HEK293 (cell line): ENCODE results near the gene LGI4.

Source experiments
- CTCF ChIA-PET: fragments of 350-600 bp; formaldehyde crosslinking; extraction: SDS; loops from one replicate; lab custom pipeline; 2021; ENCODE audit warnings: antibody characterized with exemption; lab: Yijun Ruan, JAX
- POLR2A ChIA-PET: fragments of 300-600 bp; formaldehyde crosslinking; extraction: SDS; loops from one replicate; lab custom pipeline; 2020; ENCODE audit warnings: antibody characterized with exemption, inconsistent platforms; lab: Yijun Ruan, JAX
- H3K27ac ChIP-seq: fragments of 200-500 bp; sonication (Bioruptor generic); 2 replicates; pipeline ENCODE4 v1.5.1; 2014; ENCODE audit warnings: low read depth, low read length, control low read depth, inconsistent platforms; ENCODE audit errors: extremely low read depth
- H3K36me3 ChIP-seq, 2 experiments: fragments of 200-500 bp in 1 of 2; sonication (Bioruptor generic) in 1 of 2; 1 replicate in 1 of 2; 2 replicates in 1 of 2; pipeline ENCODE4 v1.5.1; 2014 to 2017; ENCODE audit warnings: inconsistent platforms in 2 of 2, low read length in 2 of 2; ENCODE audit not compliant: control insufficient read depth in 2 of 2, insufficient read depth in 1 of 2
- H3K4me1 ChIP-seq: fragments of 200-500 bp; sonication (Bioruptor generic); 2 replicates; pipeline ENCODE4 v1.5.1; 2014; ENCODE audit warnings: mild to moderate bottlenecking, low read length, inconsistent platforms; ENCODE audit not compliant: control insufficient read depth, insufficient read depth
- H3K4me3 ChIP-seq: 2 replicates; pipeline ENCODE4 v1.5.1; 2011; ENCODE audit warnings: low read depth, mild to moderate bottlenecking, control low read depth, low read length, moderate library complexity
- H3K9me3 ChIP-seq: fragments of 200-500 bp; sonication (Bioruptor generic); 2 replicates; pipeline ENCODE4 v1.5.1; 2014; ENCODE audit warnings: low read depth, low read length, inconsistent platforms; ENCODE audit not compliant: control insufficient read depth, insufficient read depth
- AEBP2 ChIP-seq: fragments of 450-650 bp; formaldehyde crosslinking; IDR thresholded peaks from 2 replicates; pipeline ENCODE4 v1.5.1; 2016; ENCODE audit warnings: missing biosample characterization, missing genetic modification characterization, borderline replicate concordance
- GLIS1 ChIP-seq: fragments of 450-650 bp; formaldehyde crosslinking; IDR thresholded peaks from 2 replicates; pipeline ENCODE4 v1.5.1; 2016; ENCODE audit warnings: missing biosample characterization, missing genetic modification characterization
- HOXA7 ChIP-seq: sonication (generic); formaldehyde crosslinking; IDR thresholded peaks from 2 replicates; pipeline ENCODE4 v1.8.1; 2022; ENCODE audit warnings: missing genetic modification reagents, borderline replicate concordance
- HOXD13 ChIP-seq: sonication (generic); formaldehyde crosslinking; IDR thresholded peaks from 2 replicates; pipeline ENCODE4 v1.8.0; 2022; ENCODE audit warnings: missing genetic modification reagents, borderline replicate concordance
- KLF1 ChIP-seq: fragments of 450-650 bp; formaldehyde crosslinking; IDR thresholded peaks from 2 replicates; pipeline ENCODE4 v1.5.1; 2016; ENCODE audit warnings: missing biosample characterization, missing genetic modification characterization
- OVOL3 ChIP-seq: fragments of 450-650 bp; formaldehyde crosslinking; IDR thresholded peaks from 2 replicates; pipeline ENCODE4 v1.5.1; 2016; ENCODE audit warnings: missing biosample characterization, missing genetic modification characterization
- PRDM1 ChIP-seq: fragments of 450-650 bp; formaldehyde crosslinking; IDR thresholded peaks from 2 replicates; pipeline ENCODE4; 2016; ENCODE audit warnings: missing biosample characterization, missing genetic modification characterization
- PRDM6 ChIP-seq: fragments of 450-650 bp; formaldehyde crosslinking; IDR thresholded peaks from 2 replicates; pipeline ENCODE4 v1.5.1; 2017; ENCODE audit warnings: missing biosample characterization, missing genetic modification characterization
- SP2 ChIP-seq: fragments of 450-650 bp; formaldehyde crosslinking; IDR thresholded peaks from 2 replicates; pipeline ENCODE4 v1.5.1; 2016; ENCODE audit warnings: missing biosample characterization, missing genetic modification characterization
- WT1 ChIP-seq: fragments of 450-650 bp; formaldehyde crosslinking; IDR thresholded peaks from 2 replicates; pipeline ENCODE4 v1.5.1; 2016; ENCODE audit warnings: missing biosample characterization, missing genetic modification characterization
- ZBTB1 ChIP-seq: fragments of 450-650 bp; formaldehyde crosslinking; IDR thresholded peaks from 2 replicates; pipeline ENCODE4 v1.5.1; 2016; ENCODE audit warnings: missing biosample characterization, missing genetic modification characterization
- ZBTB17 ChIP-seq: fragments of 450-650 bp; formaldehyde crosslinking; IDR thresholded peaks from 2 replicates; pipeline ENCODE4 v1.5.1; 2016; ENCODE audit warnings: missing biosample characterization, missing genetic modification characterization
- ZFP69B ChIP-seq: fragments of 450-650 bp; formaldehyde crosslinking; IDR thresholded peaks from 2 replicates; pipeline ENCODE4 v1.5.1; 2016; ENCODE audit warnings: missing biosample characterization, missing genetic modification characterization
- ZNF121 ChIP-seq: fragments of 450-650 bp; formaldehyde crosslinking; IDR thresholded peaks from 2 replicates; pipeline ENCODE4 v1.5.1; 2016; ENCODE audit warnings: missing biosample characterization, missing genetic modification characterization
- ZNF221 ChIP-seq: fragments of 450-650 bp; formaldehyde crosslinking; IDR thresholded peaks from 2 replicates; pipeline ENCODE4 v1.5.1; 2017; ENCODE audit warnings: missing biosample characterization, missing genetic modification characterization, borderline replicate concordance
- ZNF24 ChIP-seq: fragments of 450-650 bp; formaldehyde crosslinking; IDR thresholded peaks from 2 replicates; pipeline ENCODE4 v1.5.1; 2016; ENCODE audit warnings: missing biosample characterization, missing genetic modification characterization
- ZNF366 ChIP-seq: fragments of 450-650 bp; formaldehyde crosslinking; conservative IDR thresholded peaks from 2 replicates; pipeline ENCODE4 v1.5.1; 2016; ENCODE audit warnings: missing biosample characterization, missing genetic modification characterization
- ZNF549 ChIP-seq: fragments of 450-650 bp; IDR thresholded peaks from 2 replicates; pipeline ENCODE4 v1.5.1; 2018; ENCODE audit warnings: missing biosample characterization, missing genetic modification characterization, mild to moderate bottlenecking, inconsistent platforms, moderate library complexity
- ZNF585B ChIP-seq: fragments of 450-650 bp; formaldehyde crosslinking; IDR thresholded peaks from 2 replicates; pipeline ENCODE4 v1.5.1; 2016; ENCODE audit warnings: missing biosample characterization, missing genetic modification characterization
- ZNF645 ChIP-seq: fragments of 450-650 bp; formaldehyde crosslinking; IDR thresholded peaks from 2 replicates; pipeline ENCODE4; 2016; ENCODE audit warnings: missing biosample characterization, missing genetic modification characterization
- ZNF776 ChIP-seq: fragments of 450-650 bp; formaldehyde crosslinking; IDR thresholded peaks from 2 replicates; pipeline ENCODE4 v1.5.0; 2017; ENCODE audit warnings: missing biosample characterization, missing genetic modification characterization, borderline replicate concordance
- ZNF837 ChIP-seq: fragments of 450-650 bp; formaldehyde crosslinking; IDR thresholded peaks from 2 replicates; pipeline ENCODE4 v1.5.1; 2016; ENCODE audit warnings: missing biosample characterization, missing genetic modification characterization
- TF ChIP-seq, protein P1 (sequence below): fragments of 450-650 bp; IDR thresholded peaks from 2 replicates; pipeline ENCODE4 v1.5.1; 2018; ENCODE audit warnings: missing biosample characterization, missing genetic modification characterization

Gene LGI4

DNA sequence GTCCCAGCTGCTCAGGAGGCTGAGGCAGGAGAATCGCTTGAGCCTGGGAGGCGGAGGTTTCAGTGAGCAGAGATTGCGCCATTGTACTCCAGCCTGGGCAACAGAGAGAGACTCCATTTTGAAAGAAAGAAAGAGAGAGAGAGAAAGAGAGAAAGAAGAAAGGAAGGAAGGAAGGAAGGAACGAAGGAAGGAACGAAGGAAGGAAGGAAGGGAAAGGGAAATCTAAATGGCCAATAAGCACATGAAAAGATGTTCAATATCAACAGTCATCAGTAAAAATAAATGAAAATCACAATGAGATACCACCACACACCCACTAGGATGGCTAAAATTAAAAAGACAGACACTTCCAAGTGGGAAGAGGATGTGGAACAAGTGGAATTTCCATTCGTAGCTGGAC is 39.4 kb upstream of the LGI4 start:
- H3K4me3 ChIP-seq = no peak overlapping the region
- no peak overlapping the region for H3K27ac ChIP-seq
- CTCF ChIA-PET = interaction anchor here (0.5 to 2.3 kb wide), 8 partner anchors 13 to 498 kb away, joined by 3 to 7 read pairs (median 4); partner anchors contain the start of genes FXYD5 and LGI4
- TF ChIP-seq AEBP2 (tag by site-specific recombination) = no peak
- TF ChIP-seq HOXA7 = no peak
- no peak for TF ChIP-seq KLF1 (tag by site-specific recombination)
- no peak for TF ChIP-seq HOXD13 (CRISPR knock-in tag)
- TF ChIP-seq ZNF776 (tag by site-specific recombination) = 0 out of 2 replicates have a peak, but pooled peaks have one; percentile 9
- no peak for TF ChIP-seq ZNF24
- TF ChIP-seq WT1 (tag by site-specific recombination) = no peak
- TF ChIP-seq PRDM1 (tag by site-specific recombination) = no peak
- TF ChIP-seq ZNF645 (tag by site-specific recombination) = no peak
- TF ChIP-seq ZNF121 (tag by site-specific recombination) = 0 out of 2 replicates have a peak, but pooled peaks have one; percentile 14
- no peak for TF ChIP-seq ZNF221 (tag by site-specific recombination)
- no peak for TF ChIP-seq ZBTB17 (tag by site-specific recombination)
- no peak for TF ChIP-seq ZFP69B (tag by site-specific recombination)
- TF ChIP-seq ZNF366 (tag by site-specific recombination) = peak; percentile 92
- H3K4me1 ChIP-seq = no peaks in the 10 kb centered on the region
- H3K9me3 ChIP-seq = no peaks in the 10 kb centered on the region
- POLR2A ChIA-PET = no interaction called here
- H3K36me3 ChIP-seq = peaks cover 3 to 13% of the 10 kb centered on the region in 2 experiments; a peak in 2 of 3 replicates

DNA sequence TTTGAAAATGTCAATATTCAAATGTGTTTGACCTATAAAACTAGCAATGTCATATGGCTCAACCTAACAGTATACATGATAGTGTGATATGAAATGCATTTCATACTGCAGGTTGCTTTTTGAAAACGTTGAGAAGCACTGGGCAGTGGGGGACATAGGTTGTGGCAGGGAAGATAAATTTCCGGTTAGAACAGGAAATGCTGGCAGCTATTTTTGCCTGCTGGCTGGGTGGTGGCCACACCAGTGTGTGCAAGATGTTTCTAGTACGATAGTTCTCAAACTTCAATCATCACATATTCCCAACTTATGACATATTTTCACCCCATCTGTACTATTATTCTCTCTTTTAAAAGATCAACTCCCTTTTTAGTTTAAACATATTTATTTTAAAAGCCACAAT is 36.9 kb upstream of the LGI4 start:
- Histone ChIP-seq H3K9me3 (no peaks in the 10 kb centered on the region; the same call in 1 of the 2 replicates), H3K27ac (no peak overlapping the region), H3K36me3 (peaks cover 3 to 31% of the 10 kb centered on the region in 2 experiments; a peak in 2 of 3 replicates), H3K4me3 (no peak overlapping the region), H3K4me1 (no peaks in the 10 kb centered on the region)
- ChIA-PET CTCF (interaction anchor here (0.6 to 1.6 kb wide), 4 partner anchors 30 to 489 kb away, joined by 3 to 6 read pairs (median 4); partner anchors contain the start of gene LGI4), POLR2A (interaction anchor here (0.7 to 1.4 kb wide), 2 partner anchors 9 to 19 kb away, joined by 3 to 5 read pairs; no protein-coding TSS in a partner anchor)
- TF ChIP-seq ZNF837 (no peak), ZNF585B (tag by site-specific recombination) (no peak), PRDM6 (tag by site-specific recombination) (no peak), ZNF776 (tag by site-specific recombination) (no peak), GLIS1 (tag by site-specific recombination) (no peak), ZNF549 (no peak), ZBTB1 (tag by site-specific recombination) (no peak), SP2 (tag by site-specific recombination) (no peak), OVOL3 (tag by site-specific recombination) (no peak)
- TF ChIP-seq, protein P1, sequence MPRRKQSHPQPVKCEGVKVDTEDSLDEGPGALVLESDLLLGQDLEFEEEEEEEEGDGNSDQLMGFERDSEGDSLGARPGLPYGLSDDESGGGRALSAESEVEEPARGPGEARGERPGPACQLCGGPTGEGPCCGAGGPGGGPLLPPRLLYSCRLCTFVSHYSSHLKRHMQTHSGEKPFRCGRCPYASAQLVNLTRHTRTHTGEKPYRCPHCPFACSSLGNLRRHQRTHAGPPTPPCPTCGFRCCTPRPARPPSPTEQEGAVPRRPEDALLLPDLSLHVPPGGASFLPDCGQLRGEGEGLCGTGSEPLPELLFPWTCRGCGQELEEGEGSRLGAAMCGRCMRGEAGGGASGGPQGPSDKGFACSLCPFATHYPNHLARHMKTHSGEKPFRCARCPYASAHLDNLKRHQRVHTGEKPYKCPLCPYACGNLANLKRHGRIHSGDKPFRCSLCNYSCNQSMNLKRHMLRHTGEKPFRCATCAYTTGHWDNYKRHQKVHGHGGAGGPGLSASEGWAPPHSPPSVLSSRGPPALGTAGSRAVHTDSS (tag by site-specific recombination) = no peak
